Astrocyte (in vitro differentiated cells and primary cell): ENCODE data around the gene AP3S1. TPM values are rescaled to one million over a fixed set of nuclear protein-coding genes. Genes with fewer than 3 reads are reported as not detected.

ENCODE experiments used
- DNase-seq: peaks from one replicate; pipeline ENCODE4 v3.0.0-alpha.2; 2010; ENCODE audit warnings: low read depth
- FAIRE-seq: peaks from 2 replicates; lab custom pipeline; 2011; peaks lifted over from hg19 to GRCh38; lab: Jason Lieb, UNC
- H2AFZ ChIP-seq: 2 replicates; pipeline ENCODE4 v1.6.0; 2012; ENCODE audit warnings: low read depth, low read length, inconsistent platforms
- H3K27ac ChIP-seq: 2 replicates; pipeline ENCODE4 v1.5.1; 2011; ENCODE audit warnings: low read depth, low read length, inconsistent platforms
- H3K27me3 ChIP-seq: 2 replicates; pipeline ENCODE4 v1.6.0; 2011; ENCODE audit warnings: low read length, inconsistent platforms; ENCODE audit not compliant: insufficient read depth
- H3K36me3 ChIP-seq: 2 replicates; pipeline ENCODE4 v1.5.1; 2011; ENCODE audit warnings: low read length, inconsistent platforms; ENCODE audit not compliant: insufficient read depth
- H3K4me1 ChIP-seq: 2 replicates; pipeline ENCODE4 v1.5.1; 2011; ENCODE audit warnings: low read length, inconsistent platforms; ENCODE audit not compliant: insufficient read depth
- H3K4me2 ChIP-seq: 2 replicates; pipeline ENCODE4 v1.6.0; 2012; ENCODE audit warnings: low read length, inconsistent platforms
- H3K4me3 ChIP-seq: 2 replicates; pipeline ENCODE4 v1.5.1; 2011; ENCODE audit warnings: low read depth, mild to moderate bottlenecking, low read length, inconsistent platforms; ENCODE audit not compliant: insufficient read depth
- H3K79me2 ChIP-seq: 2 replicates; pipeline ENCODE4 v1.6.0; 2012; ENCODE audit warnings: mild to moderate bottlenecking, low read length, inconsistent platforms; ENCODE audit not compliant: insufficient read depth
- H3K9ac ChIP-seq: 2 replicates; pipeline ENCODE4 v1.6.0; 2012; ENCODE audit warnings: mild to moderate bottlenecking, low read length, inconsistent platforms
- H3K9me3 ChIP-seq: 2 replicates; pipeline ENCODE4 v1.5.1; 2012; ENCODE audit warnings: low read depth, mild to moderate bottlenecking, low read length, inconsistent platforms; ENCODE audit not compliant: insufficient read depth
- H4K20me1 ChIP-seq: 2 replicates; pipeline ENCODE4 v1.6.0; 2012; ENCODE audit warnings: low read length, inconsistent platforms; ENCODE audit not compliant: insufficient read depth
- H3K27ac Mint-ChIP-seq: one replicate; pipeline ENCODE4 v1.8.0; 2021; ENCODE audit warnings: mild to moderate bottlenecking, mixed read lengths; ENCODE audit not compliant: unreplicated experiment
- H3K27me3 Mint-ChIP-seq: one replicate; pipeline ENCODE4 v1.8.0; 2021; ENCODE audit warnings: low read depth, mixed read lengths; ENCODE audit not compliant: unreplicated experiment
- H3K36me3 Mint-ChIP-seq: one replicate; pipeline ENCODE4 v1.8.0; 2021; ENCODE audit warnings: low read depth, mixed read lengths; ENCODE audit not compliant: unreplicated experiment
- H3K4me1 Mint-ChIP-seq: one replicate; pipeline ENCODE4 v1.8.0; 2021; ENCODE audit warnings: low read depth, mixed read lengths; ENCODE audit not compliant: unreplicated experiment
- H3K4me3 Mint-ChIP-seq: one replicate; pipeline ENCODE4 v1.8.0; 2021; ENCODE audit warnings: mild to moderate bottlenecking, moderate library complexity, mixed read lengths; ENCODE audit not compliant: unreplicated experiment
- H3K9me3 Mint-ChIP-seq: one replicate; pipeline ENCODE4 v1.8.0; 2021; ENCODE audit warnings: mild to moderate bottlenecking, mixed read lengths; ENCODE audit not compliant: unreplicated experiment
- EZH2 ChIP-seq: IDR thresholded peaks from 2 replicates; pipeline ENCODE4 v1.6.1; 2012; ENCODE audit warnings: mild to moderate bottlenecking, low read length, inconsistent platforms; ENCODE audit not compliant: insufficient read depth
- total RNA-seq: library from RNA; stranded (reverse); gene quantifications from 2 replicates; pipeline ENCODE4 v1.2.1, GENCODE V29; 2021
- TF ChIP-seq, protein P1 (sequence below): IDR thresholded peaks from 2 replicates; pipeline ENCODE4 v1.5.1; 2011; ENCODE audit warnings: low read depth, mild to moderate bottlenecking, inconsistent platforms, low read length, moderate library complexity; ENCODE audit not compliant: insufficient read depth

AP3S1 gene
- total RNA-seq, 1 donor from 2014 or later: 108 TPM

DNA sequence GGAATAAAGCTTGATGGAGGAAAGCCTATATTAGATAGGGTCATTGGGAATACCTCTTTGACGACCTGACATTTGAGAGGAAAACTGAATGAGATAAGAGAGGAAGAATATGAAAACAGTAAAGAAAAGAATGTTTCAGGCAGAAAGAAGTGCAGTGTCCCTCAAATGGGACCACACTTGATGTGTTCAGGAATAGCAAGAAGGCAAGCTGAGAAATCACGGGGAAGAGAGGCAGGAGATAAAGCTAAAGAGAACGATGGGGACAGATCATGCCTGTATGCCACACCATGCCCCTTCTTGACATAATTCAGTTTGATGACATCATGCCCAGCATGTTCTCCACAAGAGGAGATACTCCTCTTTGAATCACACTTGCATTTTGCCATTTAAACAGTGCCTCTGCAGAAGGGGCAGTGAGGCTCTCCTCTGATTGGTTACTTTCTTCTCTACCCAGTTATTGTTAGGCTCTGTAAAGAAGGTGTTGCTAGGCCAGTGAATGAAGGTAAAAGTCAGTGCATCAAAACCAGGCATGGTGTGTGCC lies 7.6 kb downstream of the AP3S1 start:
- Mint-ChIP-seq H3K4me1 (peaks cover 16% of the 10 kb centered on the region), H3K4me3 (no peak overlapping the region), H3K36me3 (peaks cover 8% of the 10 kb centered on the region), H3K27me3 (no peaks in the 10 kb centered on the region), H3K27ac (no peak overlapping the region), H3K9me3 (no peaks in the 10 kb centered on the region)
- H3K27me3 ChIP-seq: no peaks in the 10 kb centered on the region
- no peak overlapping the region for H3K9ac ChIP-seq
- H4K20me1 ChIP-seq: peaks cover 65% of the 10 kb centered on the region
- no peak overlapping the region for H3K4me2 ChIP-seq
- H3K79me2 ChIP-seq: peaks cover 100% of the 10 kb centered on the region
- H3K9me3 ChIP-seq: no peaks in the 10 kb centered on the region
- H3K27ac ChIP-seq: no peak overlapping the region
- no peaks in the 10 kb centered on the region for H3K36me3 ChIP-seq
- TF ChIP-seq EZH2: no peak
- TF ChIP-seq, protein P1, sequence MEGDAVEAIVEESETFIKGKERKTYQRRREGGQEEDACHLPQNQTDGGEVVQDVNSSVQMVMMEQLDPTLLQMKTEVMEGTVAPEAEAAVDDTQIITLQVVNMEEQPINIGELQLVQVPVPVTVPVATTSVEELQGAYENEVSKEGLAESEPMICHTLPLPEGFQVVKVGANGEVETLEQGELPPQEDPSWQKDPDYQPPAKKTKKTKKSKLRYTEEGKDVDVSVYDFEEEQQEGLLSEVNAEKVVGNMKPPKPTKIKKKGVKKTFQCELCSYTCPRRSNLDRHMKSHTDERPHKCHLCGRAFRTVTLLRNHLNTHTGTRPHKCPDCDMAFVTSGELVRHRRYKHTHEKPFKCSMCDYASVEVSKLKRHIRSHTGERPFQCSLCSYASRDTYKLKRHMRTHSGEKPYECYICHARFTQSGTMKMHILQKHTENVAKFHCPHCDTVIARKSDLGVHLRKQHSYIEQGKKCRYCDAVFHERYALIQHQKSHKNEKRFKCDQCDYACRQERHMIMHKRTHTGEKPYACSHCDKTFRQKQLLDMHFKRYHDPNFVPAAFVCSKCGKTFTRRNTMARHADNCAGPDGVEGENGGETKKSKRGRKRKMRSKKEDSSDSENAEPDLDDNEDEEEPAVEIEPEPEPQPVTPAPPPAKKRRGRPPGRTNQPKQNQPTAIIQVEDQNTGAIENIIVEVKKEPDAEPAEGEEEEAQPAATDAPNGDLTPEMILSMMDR: no peak
- no peaks in the 10 kb centered on the region for H3K4me1 ChIP-seq
- DNase-seq: no peak
- FAIRE-seq: no peak
- H3K4me3 ChIP-seq: no peak overlapping the region
- no peak overlapping the region for H2AFZ ChIP-seq

DNA sequence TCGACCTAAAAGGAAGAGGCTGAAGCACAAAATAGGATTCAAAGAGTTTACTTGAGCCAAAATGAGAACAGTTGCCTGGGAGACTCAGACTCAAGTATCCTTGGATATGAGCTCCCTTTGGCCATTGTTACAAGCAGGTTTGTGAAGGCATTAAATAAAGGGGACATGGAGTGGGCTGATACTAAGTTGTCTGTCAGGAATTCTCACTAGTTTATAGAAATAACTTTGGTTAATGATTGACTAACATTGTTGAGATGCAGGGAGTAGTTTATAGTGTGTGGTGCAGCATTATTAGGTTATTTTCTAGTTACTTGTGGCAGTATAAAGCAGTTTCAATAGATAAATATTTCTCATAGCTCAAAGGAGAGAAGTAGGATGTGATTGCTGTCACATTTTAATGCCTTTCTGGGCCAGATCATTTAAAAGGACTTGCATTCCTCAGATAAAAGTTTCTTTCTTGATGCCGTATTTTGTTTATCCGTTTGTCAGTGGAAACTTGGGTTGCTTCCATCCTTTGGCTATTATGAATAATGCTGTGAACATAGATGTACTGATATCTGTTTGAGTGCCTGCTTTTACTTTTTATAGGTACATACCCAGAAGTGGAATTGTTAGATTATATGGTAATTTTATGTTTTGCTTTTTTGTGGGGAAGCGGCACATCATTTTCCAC lies 9.1 kb downstream of the AP3S1 start:
- H3K27ac Mint-ChIP-seq: no peak overlapping the region
- H3K4me2 ChIP-seq: peak overlapping the region; percentile 10

More for the DNA sequence above, 9.1 kb downstream of the AP3S1 start:
- H3K36me3 ChIP-seq: no peaks in the 10 kb centered on the region
- FAIRE-seq (no peak), DNase-seq (peak; percentile 64)
- peaks cover 60% of the 10 kb centered on the region for H4K20me1 ChIP-seq
- peaks cover 100% of the 10 kb centered on the region for H3K79me2 ChIP-seq
- TF ChIP-seq EZH2: no peak
- TF ChIP-seq, protein P1: no peak
- H2AFZ ChIP-seq: no peak overlapping the region
- H3K4me3 Mint-ChIP-seq: no peak overlapping the region
- H3K9ac ChIP-seq: no peak overlapping the region
- no peaks in the 10 kb centered on the region for H3K9me3 ChIP-seq
- H3K27me3 Mint-ChIP-seq: no peaks in the 10 kb centered on the region
- H3K4me1 ChIP-seq: no peaks in the 10 kb centered on the region
- H3K9me3 Mint-ChIP-seq: no peaks in the 10 kb centered on the region
- H3K36me3 Mint-ChIP-seq: peaks cover 8% of the 10 kb centered on the region
- peaks cover 10% of the 10 kb centered on the region for H3K4me1 Mint-ChIP-seq
- H3K27ac ChIP-seq: no peak overlapping the region
- H3K4me3 ChIP-seq: no peak overlapping the region
- no peaks in the 10 kb centered on the region for H3K27me3 ChIP-seq
